Omental fat pad (tissue), 4 donors: Measurements from ENCODE around the gene MYH9. TPM values are rescaled to one million over a fixed set of nuclear protein-coding genes. Genes with fewer than 3 reads are reported as not detected.
"Not testable (repeated sequence)": the region's sequence is repeated elsewhere in the genome, so short reads cannot be mapped to it uniquely, and the experiment has no call there.

Experiments
- ATAC-seq: fragments of 150-250 bp; one replicate; pipeline ENCODE4 v1.9.1; 2016; ENCODE audit warnings: mild to moderate bottlenecking, moderate library complexity; ENCODE audit not compliant: low FRiP score
- DNase-seq: peaks from one replicate; pipeline ENCODE4 v3.0.0-alpha.2; 2019; ENCODE audit warnings: low spot score
- CTCF ChIP-seq, 3 donors: fragments of 450-650 bp; IDR thresholded peaks; one replicate each; pipeline ENCODE4 v1.5.1; 2016 to 2017; ENCODE audit warnings: antibody characterized with exemption in 3 of 3, mild to moderate bottlenecking in 3 of 3, moderate library complexity in 2 of 3
- total RNA-seq, 4 donors: library from RNA; depleted of rRNA; stranded (reverse); fragments of >200 nt; gene quantifications; one replicate each; pipeline ENCODE4 v1.1.0, GENCODE V29; 2016

MYH9 gene
- total RNA-seq, 4 donors from 2014 or later = 225 to 463 (median 370) TPM

- DNase-seq (no peak), ATAC-seq (peak; percentile 35)
- TF ChIP-seq CTCF (IDR thresholded peaks at IDR 0.05) = no peak
Measured at GRCh38 chr22:36398601-36399471, 11.1 kb upstream of the MYH9 start.

DNA sequence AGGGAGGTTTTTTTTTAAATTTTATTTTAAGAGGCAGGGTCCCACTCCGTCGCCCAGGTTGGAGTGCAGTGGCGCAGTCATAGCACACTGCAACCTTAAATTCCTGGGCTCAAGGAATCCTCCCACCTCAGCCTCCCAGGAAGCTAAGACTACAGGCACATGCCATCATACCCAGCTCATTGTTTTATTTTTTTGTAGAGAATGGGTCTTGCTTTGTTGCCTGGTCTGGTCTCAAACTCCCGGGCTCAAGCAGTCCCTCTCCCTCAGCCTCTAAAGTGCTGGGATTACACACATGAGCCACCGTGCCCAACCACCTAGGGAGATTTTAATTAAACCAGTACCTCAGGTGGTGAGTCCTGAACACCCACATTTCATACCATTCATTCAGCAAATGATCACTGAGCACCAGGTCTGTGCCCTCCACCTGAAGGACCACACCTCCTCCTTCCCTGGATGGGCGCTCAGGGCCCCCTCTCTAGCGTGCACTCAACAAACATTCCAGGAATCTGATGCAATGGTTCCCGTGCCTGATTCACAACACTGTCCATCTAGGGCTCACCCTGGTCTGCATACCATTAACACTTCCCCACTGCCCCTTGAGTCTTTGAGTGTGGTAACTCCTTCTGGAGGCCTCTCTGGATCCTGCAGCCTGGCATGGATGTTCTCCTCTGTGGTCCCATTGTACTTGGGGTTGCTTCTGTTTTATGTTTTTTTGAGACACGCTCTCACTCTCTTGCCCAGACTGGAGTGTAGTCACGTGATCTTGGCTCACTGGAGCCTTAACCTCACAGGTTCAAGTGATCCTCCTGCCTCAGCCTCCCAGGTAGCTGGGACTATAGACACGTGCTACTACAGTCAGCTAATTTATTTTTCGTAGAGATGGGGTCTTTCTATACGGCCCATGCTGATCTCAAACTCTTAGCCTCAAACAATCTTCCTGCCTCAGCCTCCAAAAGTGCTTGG is 9.6 kb upstream of the MYH9 start:
- no peak for ATAC-seq
- no peak for DNase-seq
- no peak for TF ChIP-seq CTCF (IDR thresholded peaks at IDR 0.05)

GRCh38 chr22:36395915-36396314 is 8.1 kb upstream of the MYH9 start:
- DNase-seq = no peak
- peak; percentile 6 for ATAC-seq
- no peak for TF ChIP-seq CTCF (IDR thresholded peaks at IDR 0.05)

DNA sequence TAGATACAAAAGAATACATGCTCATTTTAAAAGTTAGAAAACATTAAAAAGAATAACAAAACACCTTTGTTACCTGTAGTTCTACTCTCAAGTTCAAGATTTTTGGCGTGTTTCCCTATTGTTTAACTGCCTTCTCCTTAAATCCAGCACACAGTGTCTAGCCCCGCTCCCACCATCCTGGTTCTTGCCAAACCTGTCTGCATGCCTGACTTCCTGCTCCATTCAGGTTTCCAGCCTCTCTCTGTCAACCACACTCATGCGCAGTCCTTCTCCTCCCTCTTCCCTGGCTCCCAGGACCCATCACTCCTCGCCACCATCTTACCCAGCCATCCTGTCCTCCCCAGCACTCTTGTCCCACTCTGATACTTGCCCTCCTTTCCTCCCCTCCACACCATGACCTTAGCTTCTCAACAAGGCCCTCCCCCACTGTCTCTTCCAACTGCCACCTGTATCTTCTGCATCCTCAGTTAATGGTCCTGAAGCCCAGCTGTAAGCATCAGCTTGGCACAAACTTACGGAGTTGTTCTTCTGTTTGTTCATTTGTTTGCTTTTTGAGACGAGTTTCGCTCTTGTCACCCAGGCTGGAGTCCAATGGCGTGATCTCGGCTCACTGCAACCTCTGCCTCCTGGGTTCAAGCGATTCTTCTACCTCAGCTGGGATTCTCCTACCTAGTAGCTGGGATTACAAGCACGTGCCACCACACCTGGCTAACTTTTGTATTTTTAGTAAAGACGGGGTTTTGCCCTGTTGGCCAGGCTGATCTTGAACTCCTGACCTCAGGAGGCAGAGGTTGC is 7.5 kb upstream of the MYH9 start:
- TF ChIP-seq CTCF (IDR thresholded peaks at IDR 0.05) = no peak
- DNase-seq (no peak), ATAC-seq (no peak)

- no peak for ATAC-seq
- no peak for DNase-seq
- TF ChIP-seq CTCF (IDR thresholded peaks at IDR 0.05) = no peak
Measured at GRCh38 chr22:36391638-36392037, 3.9 kb upstream of the MYH9 start.

DNA sequence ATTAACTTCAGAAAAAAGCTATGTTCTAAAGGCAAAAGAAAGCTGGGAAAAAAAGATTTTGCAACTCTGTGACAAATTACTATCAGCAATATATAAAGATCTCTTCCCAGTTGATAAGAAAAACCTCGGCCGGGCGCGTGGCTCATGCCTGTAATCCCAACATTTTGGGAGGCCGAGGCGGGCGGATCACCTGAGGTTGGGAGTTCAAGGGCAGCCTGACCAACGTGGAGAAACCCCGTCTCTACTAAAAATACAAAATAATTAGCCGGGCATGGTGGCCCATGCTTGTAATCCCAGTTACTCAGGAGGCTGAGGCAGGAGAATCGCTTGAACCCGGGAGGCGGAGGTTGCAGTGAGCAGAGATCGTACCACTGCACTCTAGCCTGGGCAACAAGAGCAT is 1.4 kb upstream of the MYH9 start:
- not testable (repeated sequence) for DNase-seq, ATAC-seq

- DNase-seq = no peak
- TF ChIP-seq CTCF (IDR thresholded peaks at IDR 0.05) = no peak
- ATAC-seq = peak; percentile 9
Measured at GRCh38 chr22:36387709-36387958, 133 bp downstream of the MYH9 start.
